ENCODE results near the gene CTSE. TPM values are rescaled to one million over a fixed set of nuclear protein-coding genes. Genes with fewer than 3 reads are reported as not detected.

Gene CTSE
- total RNA-seq, 1 donor from 2014 or later, result not detected

DNA sequence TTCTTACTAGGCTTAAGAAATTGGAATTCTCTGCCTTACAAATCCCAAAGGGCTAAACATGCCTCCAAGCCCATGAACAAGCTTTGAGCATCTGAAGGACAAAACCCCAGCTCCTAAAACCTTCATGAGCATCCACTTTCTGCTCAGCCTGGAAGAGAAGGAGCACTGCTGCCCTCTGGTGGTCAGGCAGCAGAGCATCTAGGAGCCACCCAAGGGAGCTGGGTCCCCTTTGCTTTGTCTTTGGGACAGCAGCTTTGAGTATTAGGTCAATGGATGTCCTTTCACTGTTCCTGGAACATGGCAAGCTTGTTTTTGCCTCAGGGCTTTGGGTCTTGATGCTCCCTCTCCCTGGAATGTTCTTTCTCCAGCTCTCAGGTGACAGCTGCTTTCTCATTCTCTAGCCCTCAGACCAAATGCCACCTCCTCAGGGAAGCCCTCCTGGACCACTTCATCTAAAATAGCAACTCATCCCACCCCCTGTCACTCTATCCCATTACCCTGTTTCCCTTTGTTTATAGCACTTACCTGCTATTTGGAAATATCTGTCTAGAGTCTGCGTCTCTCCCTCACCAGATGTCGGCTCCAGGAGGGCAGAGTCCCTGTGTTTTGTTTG lies 46.2 kb downstream of the CTSE start:
- peak; percentile 70 to 85 for DNase-seq (ENCODE audit: low spot score in 2 of 2, unreplicated experiment in 2 of 2)
- Mint-ChIP-seq H3K4me3 (no peak overlapping the region), H3K27ac (no peak overlapping the region), H3K36me3 (no peaks in the 10 kb centered on the region), H3K27me3 (ENCODE audit: low read depth) (no peaks in the 10 kb centered on the region), H3K9me3 (no peaks in the 10 kb centered on the region), H3K4me1 (peaks cover 9% of the 10 kb centered on the region)
- TF ChIP-seq, protein P1, sequence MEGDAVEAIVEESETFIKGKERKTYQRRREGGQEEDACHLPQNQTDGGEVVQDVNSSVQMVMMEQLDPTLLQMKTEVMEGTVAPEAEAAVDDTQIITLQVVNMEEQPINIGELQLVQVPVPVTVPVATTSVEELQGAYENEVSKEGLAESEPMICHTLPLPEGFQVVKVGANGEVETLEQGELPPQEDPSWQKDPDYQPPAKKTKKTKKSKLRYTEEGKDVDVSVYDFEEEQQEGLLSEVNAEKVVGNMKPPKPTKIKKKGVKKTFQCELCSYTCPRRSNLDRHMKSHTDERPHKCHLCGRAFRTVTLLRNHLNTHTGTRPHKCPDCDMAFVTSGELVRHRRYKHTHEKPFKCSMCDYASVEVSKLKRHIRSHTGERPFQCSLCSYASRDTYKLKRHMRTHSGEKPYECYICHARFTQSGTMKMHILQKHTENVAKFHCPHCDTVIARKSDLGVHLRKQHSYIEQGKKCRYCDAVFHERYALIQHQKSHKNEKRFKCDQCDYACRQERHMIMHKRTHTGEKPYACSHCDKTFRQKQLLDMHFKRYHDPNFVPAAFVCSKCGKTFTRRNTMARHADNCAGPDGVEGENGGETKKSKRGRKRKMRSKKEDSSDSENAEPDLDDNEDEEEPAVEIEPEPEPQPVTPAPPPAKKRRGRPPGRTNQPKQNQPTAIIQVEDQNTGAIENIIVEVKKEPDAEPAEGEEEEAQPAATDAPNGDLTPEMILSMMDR (IDR thresholded peaks at IDR 0.05; ENCODE audit: unreplicated experiment), result peak; percentile 93

DNA sequence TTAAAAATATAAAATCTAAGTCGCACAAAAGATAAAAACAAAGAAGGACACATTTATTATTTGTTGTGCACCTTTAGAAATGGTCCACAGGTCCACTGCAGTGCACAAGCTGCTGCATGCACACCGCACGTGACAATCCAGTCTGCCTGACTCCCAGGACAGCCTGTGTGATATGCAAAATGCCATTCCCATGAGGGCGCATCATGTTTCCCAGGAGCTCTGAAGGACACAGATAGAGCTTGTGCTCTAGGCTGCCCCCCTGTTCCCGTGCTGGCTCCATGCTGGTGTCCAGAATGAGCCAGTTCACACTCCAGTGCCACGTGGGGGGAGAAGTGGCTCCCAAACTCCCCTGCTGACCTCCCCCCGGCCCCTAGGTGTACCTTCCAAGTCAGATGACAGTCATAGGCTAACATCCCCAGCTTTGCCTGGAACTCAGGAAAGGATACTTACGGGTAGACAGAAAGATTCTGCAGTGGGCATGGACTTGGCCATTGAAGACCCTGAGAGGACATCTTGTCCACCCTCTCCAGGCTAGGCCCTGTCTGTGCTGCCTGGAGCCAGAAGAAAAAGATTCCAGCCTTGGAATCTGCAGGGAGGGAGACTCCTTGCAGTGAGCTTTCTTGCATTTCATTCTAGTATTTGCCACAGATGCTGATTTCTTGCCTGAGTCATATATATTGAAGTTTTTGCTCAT lies 46.8 kb downstream of the CTSE start:
- no peak overlapping the region for H3K4me3 Mint-ChIP-seq
- DNase-seq (ENCODE audit: low spot score in 2 of 2, unreplicated experiment in 2 of 2), result no peak
- no peak overlapping the region for H3K27ac Mint-ChIP-seq
- H3K4me1 Mint-ChIP-seq, result peaks cover 9% of the 10 kb centered on the region
- TF ChIP-seq, protein P1 (IDR thresholded peaks at IDR 0.05; ENCODE audit: unreplicated experiment), result no peak
- no peaks in the 10 kb centered on the region for H3K9me3 Mint-ChIP-seq
- H3K36me3 Mint-ChIP-seq, result no peaks in the 10 kb centered on the region
- no peaks in the 10 kb centered on the region for H3K27me3 Mint-ChIP-seq (ENCODE audit: low read depth)

DNA sequence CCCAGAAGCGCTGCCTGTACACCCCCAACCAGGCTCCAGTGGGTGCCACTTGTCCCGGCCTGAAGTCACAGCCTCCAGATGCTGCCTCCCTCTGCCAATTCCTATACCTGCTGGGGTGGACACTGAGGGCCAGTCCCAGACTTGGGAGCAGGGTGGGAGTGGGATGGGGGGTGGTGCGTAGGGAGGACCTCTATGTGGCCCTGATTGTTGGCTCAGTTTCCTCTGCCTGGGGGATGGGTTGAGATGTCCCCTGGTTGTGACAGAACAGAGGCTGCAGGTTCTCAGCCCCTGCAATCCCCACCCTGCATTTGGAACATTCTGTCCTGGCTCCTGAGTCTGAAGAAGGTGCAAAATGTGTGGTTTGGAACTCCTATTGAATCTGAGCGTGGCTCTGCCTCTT lies 47.7 kb downstream of the CTSE start:
- H3K9me3 Mint-ChIP-seq, result no peaks in the 10 kb centered on the region
- H3K36me3 Mint-ChIP-seq, result no peaks in the 10 kb centered on the region
- no peak overlapping the region for H3K4me3 Mint-ChIP-seq
- H3K27ac Mint-ChIP-seq, result no peak overlapping the region
- peaks cover 9% of the 10 kb centered on the region for H3K4me1 Mint-ChIP-seq
- no peaks in the 10 kb centered on the region for H3K27me3 Mint-ChIP-seq (ENCODE audit: low read depth)
- TF ChIP-seq, protein P1 (IDR thresholded peaks at IDR 0.05; ENCODE audit: unreplicated experiment), result no peak
- no peak for DNase-seq (ENCODE audit: low spot score in 2 of 2, unreplicated experiment in 2 of 2)

DNA sequence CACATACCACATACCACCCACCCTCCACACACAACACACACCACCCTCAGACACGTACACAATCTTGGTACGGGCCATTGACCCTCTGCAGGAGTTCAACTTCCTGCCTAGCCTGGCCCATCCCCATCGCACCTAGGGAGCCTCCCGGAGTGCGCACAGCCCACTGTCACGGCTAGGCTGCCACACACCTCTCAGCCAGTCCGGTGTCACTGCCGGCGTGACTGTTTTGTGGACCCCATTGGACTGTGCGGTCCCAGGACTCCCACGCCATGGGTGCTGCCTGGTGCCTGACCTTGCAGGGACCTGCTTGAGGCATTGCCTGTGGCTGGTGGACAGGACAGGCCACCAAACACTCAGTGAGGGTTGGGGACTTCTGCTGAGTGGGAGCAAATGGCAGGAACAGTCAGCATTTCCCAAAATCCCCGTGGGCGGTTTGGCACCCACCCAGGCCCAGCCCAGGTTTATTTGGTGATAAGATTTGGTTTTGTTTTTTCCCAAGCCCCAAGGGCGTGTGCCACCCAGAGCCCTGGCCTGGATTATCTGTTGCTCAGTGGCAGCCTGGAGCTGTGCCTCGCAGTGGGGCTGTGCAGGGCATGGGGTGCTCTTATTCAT lies 48.2 kb downstream of the CTSE start:
- Mint-ChIP-seq H3K36me3 (no peaks in the 10 kb centered on the region), H3K4me3 (no peak overlapping the region), H3K4me1 (peaks cover 9% of the 10 kb centered on the region), H3K27ac (no peak overlapping the region), H3K27me3 (ENCODE audit: low read depth) (no peaks in the 10 kb centered on the region), H3K9me3 (no peaks in the 10 kb centered on the region)
- no peak for DNase-seq (ENCODE audit: low spot score in 2 of 2, unreplicated experiment in 2 of 2)
- TF ChIP-seq, protein P1 (IDR thresholded peaks at IDR 0.05; ENCODE audit: unreplicated experiment), result no peak

DNA sequence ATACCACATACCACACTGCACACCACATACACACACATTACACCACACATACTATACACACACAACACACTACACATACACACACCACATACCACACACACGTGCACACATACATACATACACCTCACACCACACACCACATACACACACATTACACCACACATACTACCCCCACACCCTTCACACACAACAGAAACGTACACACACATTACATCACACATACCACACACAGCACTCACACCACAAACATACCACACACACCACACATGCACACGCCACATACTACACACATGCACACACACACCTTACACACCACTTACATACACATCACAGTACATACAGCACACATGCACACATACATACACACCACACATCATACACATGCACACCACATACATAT lies 49.0 kb downstream of the CTSE start:
- H3K36me3 Mint-ChIP-seq, result no peaks in the 10 kb centered on the region
- TF ChIP-seq, protein P1 (IDR thresholded peaks at IDR 0.05; ENCODE audit: unreplicated experiment), result no peak
- H3K27me3 Mint-ChIP-seq (ENCODE audit: low read depth), result no peaks in the 10 kb centered on the region
- peaks cover 9% of the 10 kb centered on the region for H3K4me1 Mint-ChIP-seq
- H3K4me3 Mint-ChIP-seq, result no peak overlapping the region
- H3K27ac Mint-ChIP-seq, result no peak overlapping the region
- H3K9me3 Mint-ChIP-seq, result no peaks in the 10 kb centered on the region
- DNase-seq (ENCODE audit: low spot score in 2 of 2, unreplicated experiment in 2 of 2), result no peak
